ENCODE measurements around the gene ABCG8.

Gene ABCG8

DNA sequence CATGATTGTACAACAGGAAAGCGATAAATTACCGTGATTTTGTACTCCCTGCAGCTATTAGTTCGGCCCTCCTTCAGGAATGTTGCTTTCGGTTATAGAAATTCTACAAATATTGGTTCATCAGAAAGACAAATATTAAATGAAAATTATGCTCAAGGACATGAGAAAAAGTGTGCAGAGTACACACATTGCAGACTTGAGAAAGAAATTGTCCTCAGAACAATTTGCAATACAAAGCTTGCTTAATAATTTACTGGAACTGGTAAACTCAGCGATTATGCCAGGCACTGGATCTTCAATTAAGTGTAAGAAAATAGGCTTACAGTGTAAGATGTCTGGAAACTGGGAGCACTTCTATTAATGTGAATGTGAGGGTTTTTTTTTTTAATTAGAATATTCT is 45.9 kb downstream of the ABCG8 start:
- Histone ChIP-seq H3K4me2 (ENCODE audit: low read depth, low read length, poor library complexity, severe bottlenecking) (no peak overlapping the region), H3K9ac (ENCODE audit: low read depth, low read length, poor library complexity, severe bottlenecking) (no peak overlapping the region), H3K27me3 (ENCODE audit: insufficient read depth, low read length, poor library complexity, severe bottlenecking) (no peaks in the 10 kb centered on the region), H3K4me3 (ENCODE audit: low read length, poor library complexity, severe bottlenecking) (no peak overlapping the region), H3K9me2 (replicated peaks; ENCODE audit: low read depth, low read length) (no peaks in the 10 kb centered on the region), H4K20me1 (ENCODE audit: insufficient read depth, low read length, poor library complexity, severe bottlenecking) (no peaks in the 10 kb centered on the region), H3F3A (ENCODE audit: low read depth) (no peaks in the 10 kb centered on the region), H3K36me3 (ENCODE audit: insufficient read depth, low read length) (peaks cover 30% of the 10 kb centered on the region; the same call in 1 of the 2 replicates), H3K9me3 (ENCODE audit: insufficient read depth, low read depth, low read length) (no peaks in the 10 kb centered on the region), H3K4me1 (ENCODE audit: insufficient read depth, low read length, poor library complexity, severe bottlenecking) (no peaks in the 10 kb centered on the region), H3K79me2 (ENCODE audit: insufficient read depth, low read length) (no peaks in the 10 kb centered on the region), H2AFZ (ENCODE audit: low read length) (no peak overlapping the region)
- no peak for TF ChIP-seq EZH2phosphoT487 (IDR thresholded peaks at IDR 0.05; ENCODE audit: borderline replicate concordance)
- TF ChIP-seq, protein P1, sequence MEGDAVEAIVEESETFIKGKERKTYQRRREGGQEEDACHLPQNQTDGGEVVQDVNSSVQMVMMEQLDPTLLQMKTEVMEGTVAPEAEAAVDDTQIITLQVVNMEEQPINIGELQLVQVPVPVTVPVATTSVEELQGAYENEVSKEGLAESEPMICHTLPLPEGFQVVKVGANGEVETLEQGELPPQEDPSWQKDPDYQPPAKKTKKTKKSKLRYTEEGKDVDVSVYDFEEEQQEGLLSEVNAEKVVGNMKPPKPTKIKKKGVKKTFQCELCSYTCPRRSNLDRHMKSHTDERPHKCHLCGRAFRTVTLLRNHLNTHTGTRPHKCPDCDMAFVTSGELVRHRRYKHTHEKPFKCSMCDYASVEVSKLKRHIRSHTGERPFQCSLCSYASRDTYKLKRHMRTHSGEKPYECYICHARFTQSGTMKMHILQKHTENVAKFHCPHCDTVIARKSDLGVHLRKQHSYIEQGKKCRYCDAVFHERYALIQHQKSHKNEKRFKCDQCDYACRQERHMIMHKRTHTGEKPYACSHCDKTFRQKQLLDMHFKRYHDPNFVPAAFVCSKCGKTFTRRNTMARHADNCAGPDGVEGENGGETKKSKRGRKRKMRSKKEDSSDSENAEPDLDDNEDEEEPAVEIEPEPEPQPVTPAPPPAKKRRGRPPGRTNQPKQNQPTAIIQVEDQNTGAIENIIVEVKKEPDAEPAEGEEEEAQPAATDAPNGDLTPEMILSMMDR (conservative IDR thresholded peaks at IDR 0.05; ENCODE audit: low read length), result no peak

DNA sequence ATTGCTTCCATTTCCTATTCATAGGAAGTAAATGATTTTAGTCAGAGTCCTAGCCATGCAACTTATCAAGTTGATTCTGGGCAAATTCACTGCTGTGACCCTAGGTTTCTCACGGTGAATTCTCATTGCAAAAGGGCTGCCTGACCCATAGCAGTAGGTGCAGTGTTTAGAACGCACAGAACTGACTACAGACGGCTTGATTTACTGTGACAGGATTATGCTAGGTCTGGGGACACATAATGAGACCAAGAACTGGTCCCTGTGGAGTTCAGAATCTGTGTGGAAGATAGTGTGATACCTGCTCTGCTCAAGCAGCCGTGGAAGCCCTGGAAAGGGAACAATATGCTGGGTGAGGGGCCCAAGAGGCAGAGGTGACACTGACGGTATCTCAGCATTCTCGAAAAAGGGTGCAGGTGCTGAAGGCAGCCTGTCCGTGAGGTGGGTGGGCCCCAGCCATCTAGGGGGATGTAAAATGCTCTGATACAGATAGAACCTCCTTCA is 46.4 kb downstream of the ABCG8 start:
- no peaks in the 10 kb centered on the region for H3K79me2 ChIP-seq (ENCODE audit: insufficient read depth, low read length)

DNA sequence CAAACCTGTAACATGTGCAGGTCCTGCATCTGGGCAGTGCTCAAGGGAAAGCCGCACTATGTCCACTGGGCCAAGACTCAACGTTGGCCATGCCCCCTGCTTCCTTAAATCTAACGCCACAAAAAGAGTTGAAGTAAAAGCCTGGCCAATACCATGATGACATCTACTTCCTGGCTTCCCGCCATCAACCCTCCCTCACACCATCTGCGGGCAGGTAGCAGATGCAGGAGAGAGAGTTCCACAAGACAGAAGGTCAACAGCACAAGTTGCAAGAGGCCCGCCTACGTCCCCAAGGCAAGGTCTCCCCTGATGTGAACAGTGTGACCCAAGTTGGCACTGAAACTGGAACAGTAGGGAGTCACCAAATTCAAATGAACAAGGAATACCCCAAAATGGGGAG is 48.4 kb downstream of the ABCG8 start:
- TF ChIP-seq, protein P1 (conservative IDR thresholded peaks at IDR 0.05; ENCODE audit: low read length), result no peak
- no peak for TF ChIP-seq EZH2phosphoT487 (IDR thresholded peaks at IDR 0.05; ENCODE audit: borderline replicate concordance)
- no peaks in the 10 kb centered on the region for H3K79me2 ChIP-seq (ENCODE audit: insufficient read depth, low read length)
- no peaks in the 10 kb centered on the region for H3K9me3 ChIP-seq (ENCODE audit: insufficient read depth, low read depth, low read length)
- no peaks in the 10 kb centered on the region for H3K9me2 ChIP-seq (replicated peaks; ENCODE audit: low read depth, low read length)
- H3K9ac ChIP-seq (ENCODE audit: low read depth, low read length, poor library complexity, severe bottlenecking), result no peak overlapping the region
- no peak overlapping the region for H3K4me3 ChIP-seq (ENCODE audit: low read length, poor library complexity, severe bottlenecking)
- no peaks in the 10 kb centered on the region for H3F3A ChIP-seq (ENCODE audit: low read depth)
- H3K27me3 ChIP-seq (ENCODE audit: insufficient read depth, low read length, poor library complexity, severe bottlenecking), result no peaks in the 10 kb centered on the region
- H4K20me1 ChIP-seq (ENCODE audit: insufficient read depth, low read length, poor library complexity, severe bottlenecking), result no peaks in the 10 kb centered on the region
- H3K4me1 ChIP-seq (ENCODE audit: insufficient read depth, low read length, poor library complexity, severe bottlenecking), result no peaks in the 10 kb centered on the region
- H2AFZ ChIP-seq (ENCODE audit: low read length), result no peak overlapping the region
- H3K4me2 ChIP-seq (ENCODE audit: low read depth, low read length, poor library complexity, severe bottlenecking), result no peak overlapping the region
- peaks cover 52% of the 10 kb centered on the region; the same call in 1 of the 2 replicates for H3K36me3 ChIP-seq (ENCODE audit: insufficient read depth, low read length)

More for the DNA sequence above, 46.4 kb downstream of the ABCG8 start:
- no peak overlapping the region for H3K9ac ChIP-seq (ENCODE audit: low read depth, low read length, poor library complexity, severe bottlenecking)
- no peaks in the 10 kb centered on the region for H3K27me3 ChIP-seq (ENCODE audit: insufficient read depth, low read length, poor library complexity, severe bottlenecking)
- no peak overlapping the region for H3K4me2 ChIP-seq (ENCODE audit: low read depth, low read length, poor library complexity, severe bottlenecking)
- TF ChIP-seq, protein P1 (conservative IDR thresholded peaks at IDR 0.05; ENCODE audit: low read length), result no peak
- TF ChIP-seq EZH2phosphoT487 (IDR thresholded peaks at IDR 0.05; ENCODE audit: borderline replicate concordance), result no peak
- H3K9me2 ChIP-seq (replicated peaks; ENCODE audit: low read depth, low read length), result no peaks in the 10 kb centered on the region
- H3F3A ChIP-seq (ENCODE audit: low read depth), result no peaks in the 10 kb centered on the region
- H3K9me3 ChIP-seq (ENCODE audit: insufficient read depth, low read depth, low read length), result no peaks in the 10 kb centered on the region
- H2AFZ ChIP-seq (ENCODE audit: low read length), result no peak overlapping the region
- H3K4me3 ChIP-seq (ENCODE audit: low read length, poor library complexity, severe bottlenecking), result no peak overlapping the region
- no peaks in the 10 kb centered on the region for H4K20me1 ChIP-seq (ENCODE audit: insufficient read depth, low read length, poor library complexity, severe bottlenecking)
- peaks cover 34% of the 10 kb centered on the region; the same call in 1 of the 2 replicates for H3K36me3 ChIP-seq (ENCODE audit: insufficient read depth, low read length)
- H3K4me1 ChIP-seq (ENCODE audit: insufficient read depth, low read length, poor library complexity, severe bottlenecking), result no peaks in the 10 kb centered on the region

Measured in Loucy (cell line).